ENCODE data around the gene DNAAF6.
"Not testable (repeated sequence)": the region's sequence is repeated elsewhere in the genome, so short reads cannot be mapped to it uniquely, and the experiment has no call there.

DNAAF6 gene

GRCh38 chrX:107205770-107206696 is at the start of gene DNAAF6, which contains the start of gene NUP62CL:
Gene DNAAF6 (plus strand): TSS chrX:107206611. CDS start chrX:107212876, 6,265 bp downstream.
Gene NUP62CL (minus strand): TSS chrX:107206433. CDS start chrX:107175146, 31,287 bp downstream.
- Histone ChIP-seq H3K4me3 (ENCODE audit: low read length) (peak within 1 kb of the TSS; percentile 78), H3K27ac (ENCODE audit: low read length) (no peak within 1 kb of the TSS), H3K9ac (ENCODE audit: low read length) (peak within 1 kb of the TSS; percentile 64), H3K4me1 (ENCODE audit: control insufficient read depth, low read depth, low read length) (peaks cover 12% of the 10 kb centered on the region), H3K9me3 (ENCODE audit: control insufficient read depth, low read depth, low read length) (no peaks in the 10 kb centered on the region), H3K27me3 (ENCODE audit: control insufficient read depth, insufficient read depth, low read length) (peaks cover 6% of the 10 kb centered on the region), H3K36me3 (ENCODE audit: control insufficient read depth, low read depth, low read length) (no peaks in the 10 kb centered on the region)

DNA sequence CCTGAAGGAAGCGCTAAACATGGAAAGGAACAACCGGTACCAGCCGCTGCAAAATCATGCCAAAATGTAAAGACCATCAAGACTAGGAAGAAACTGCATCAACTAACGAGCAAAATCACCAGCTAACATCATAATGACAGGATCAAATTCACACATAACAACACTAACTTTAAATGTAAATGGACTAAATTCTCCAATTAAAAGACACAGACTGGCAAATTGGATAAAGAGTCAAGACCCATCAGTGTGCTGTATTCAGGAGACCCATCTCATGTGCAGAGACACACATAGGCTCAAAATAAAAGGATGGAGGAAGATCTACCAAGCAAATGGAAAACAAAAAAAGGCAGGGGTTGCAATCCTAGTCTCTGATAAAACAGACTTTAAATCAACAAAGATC is 48.8 kb upstream of the DNAAF6 start:
- H3K27me3 ChIP-seq (ENCODE audit: control insufficient read depth, insufficient read depth, low read length); H3K9me3 ChIP-seq (ENCODE audit: control insufficient read depth, low read depth, low read length); H3K4me1 ChIP-seq (ENCODE audit: control insufficient read depth, low read depth, low read length); H3K9ac ChIP-seq (ENCODE audit: low read length); H3K36me3 ChIP-seq (ENCODE audit: control insufficient read depth, low read depth, low read length); H3K4me3 ChIP-seq (ENCODE audit: low read length); H3K27ac ChIP-seq (ENCODE audit: low read length): not testable (repeated sequence)

GRCh38 chrX:107167163-107167921 is 39.1 kb upstream of the DNAAF6 start:
- Histone ChIP-seq H3K27ac (ENCODE audit: low read length) (no peak overlapping the region), H3K9ac (ENCODE audit: low read length) (no peak overlapping the region), H3K4me1 (ENCODE audit: control insufficient read depth, low read depth, low read length) (no peaks in the 10 kb centered on the region), H3K27me3 (ENCODE audit: control insufficient read depth, insufficient read depth, low read length) (no peaks in the 10 kb centered on the region), H3K9me3 (ENCODE audit: control insufficient read depth, low read depth, low read length) (no peaks in the 10 kb centered on the region), H3K36me3 (ENCODE audit: control insufficient read depth, low read depth, low read length) (no peaks in the 10 kb centered on the region), H3K4me3 (ENCODE audit: low read length) (no peak overlapping the region)

- H3K27me3 ChIP-seq (ENCODE audit: control insufficient read depth, insufficient read depth, low read length): no peaks in the 10 kb centered on the region
- no peak overlapping the region for H3K4me3 ChIP-seq (ENCODE audit: low read length)
- no peaks in the 10 kb centered on the region for H3K4me1 ChIP-seq (ENCODE audit: control insufficient read depth, low read depth, low read length)
- H3K36me3 ChIP-seq (ENCODE audit: control insufficient read depth, low read depth, low read length): no peaks in the 10 kb centered on the region
- no peak overlapping the region for H3K9ac ChIP-seq (ENCODE audit: low read length)
- H3K9me3 ChIP-seq (ENCODE audit: control insufficient read depth, low read depth, low read length): no peaks in the 10 kb centered on the region
- H3K27ac ChIP-seq (ENCODE audit: low read length): no peak overlapping the region
These were observed 38.2 kb upstream of the DNAAF6 start for GRCh38 chrX:107168257-107168656.

GRCh38 chrX:107168712-107169111 is 37.7 kb upstream of the DNAAF6 start:
- H3K27ac ChIP-seq (ENCODE audit: low read length): no peak overlapping the region
- H3K4me3 ChIP-seq (ENCODE audit: low read length): no peak overlapping the region
- H3K9ac ChIP-seq (ENCODE audit: low read length): no peak overlapping the region
- no peaks in the 10 kb centered on the region for H3K4me1 ChIP-seq (ENCODE audit: control insufficient read depth, low read depth, low read length)
- no peaks in the 10 kb centered on the region for H3K9me3 ChIP-seq (ENCODE audit: control insufficient read depth, low read depth, low read length)
- H3K27me3 ChIP-seq (ENCODE audit: control insufficient read depth, insufficient read depth, low read length): no peaks in the 10 kb centered on the region
- no peaks in the 10 kb centered on the region for H3K36me3 ChIP-seq (ENCODE audit: control insufficient read depth, low read depth, low read length)

- no peak overlapping the region for H3K9ac ChIP-seq (ENCODE audit: low read length)
- no peak overlapping the region for H3K27ac ChIP-seq (ENCODE audit: low read length)
- no peaks in the 10 kb centered on the region for H3K4me1 ChIP-seq (ENCODE audit: control insufficient read depth, low read depth, low read length)
- no peak overlapping the region for H3K4me3 ChIP-seq (ENCODE audit: low read length)
- no peaks in the 10 kb centered on the region for H3K36me3 ChIP-seq (ENCODE audit: control insufficient read depth, low read depth, low read length)
- H3K27me3 ChIP-seq (ENCODE audit: control insufficient read depth, insufficient read depth, low read length): no peaks in the 10 kb centered on the region
- no peaks in the 10 kb centered on the region for H3K9me3 ChIP-seq (ENCODE audit: control insufficient read depth, low read depth, low read length)
These were observed 34.9 kb upstream of the DNAAF6 start for GRCh38 chrX:107171369-107172102.

DNA sequence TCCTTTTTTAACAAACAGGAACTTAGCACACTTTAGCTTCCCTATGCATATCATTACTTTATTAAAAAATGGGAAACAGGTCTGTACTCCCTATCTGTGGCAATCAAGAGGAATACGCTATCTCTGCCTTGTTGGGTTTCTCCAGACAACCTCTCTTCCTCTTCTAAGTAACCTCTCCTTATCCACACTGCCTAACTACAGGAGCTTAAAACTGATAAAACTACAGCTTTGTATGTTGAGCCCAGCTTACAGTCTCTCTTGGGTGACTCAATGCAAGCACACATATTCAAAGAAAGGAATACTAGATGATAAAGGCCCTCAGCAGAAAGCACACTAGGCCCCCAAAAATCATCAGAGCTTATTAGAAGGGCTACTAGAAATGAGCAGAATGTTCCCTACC is 9.1 kb upstream of the DNAAF6 start:
- Histone ChIP-seq H3K9ac (ENCODE audit: low read length) (no peak overlapping the region), H3K4me1 (ENCODE audit: control insufficient read depth, low read depth, low read length) (no peaks in the 10 kb centered on the region), H3K27me3 (ENCODE audit: control insufficient read depth, insufficient read depth, low read length) (no peaks in the 10 kb centered on the region), H3K9me3 (ENCODE audit: control insufficient read depth, low read depth, low read length) (no peaks in the 10 kb centered on the region), H3K27ac (ENCODE audit: low read length) (no peak overlapping the region), H3K4me3 (ENCODE audit: low read length) (no peak overlapping the region), H3K36me3 (ENCODE audit: control insufficient read depth, low read depth, low read length) (no peaks in the 10 kb centered on the region)

GRCh38 chrX:107198074-107198473 is 8.3 kb upstream of the DNAAF6 start:
- H3K9ac ChIP-seq (ENCODE audit: low read length); H3K27me3 ChIP-seq (ENCODE audit: control insufficient read depth, insufficient read depth, low read length); H3K27ac ChIP-seq (ENCODE audit: low read length); H3K4me3 ChIP-seq (ENCODE audit: low read length); H3K4me1 ChIP-seq (ENCODE audit: control insufficient read depth, low read depth, low read length); H3K9me3 ChIP-seq (ENCODE audit: control insufficient read depth, low read depth, low read length); H3K36me3 ChIP-seq (ENCODE audit: control insufficient read depth, low read depth, low read length): not testable (repeated sequence)

GRCh38 chrX:107199491-107199890 is 6.9 kb upstream of the DNAAF6 start:
- H3K27ac ChIP-seq (ENCODE audit: low read length): no peak overlapping the region
- H3K27me3 ChIP-seq (ENCODE audit: control insufficient read depth, insufficient read depth, low read length): no peaks in the 10 kb centered on the region
- no peak overlapping the region for H3K9ac ChIP-seq (ENCODE audit: low read length)
- no peak overlapping the region for H3K4me3 ChIP-seq (ENCODE audit: low read length)
- H3K4me1 ChIP-seq (ENCODE audit: control insufficient read depth, low read depth, low read length): peaks cover 5% of the 10 kb centered on the region
- no peaks in the 10 kb centered on the region for H3K36me3 ChIP-seq (ENCODE audit: control insufficient read depth, low read depth, low read length)
- no peaks in the 10 kb centered on the region for H3K9me3 ChIP-seq (ENCODE audit: control insufficient read depth, low read depth, low read length)

- Histone ChIP-seq H3K4me1 (ENCODE audit: control insufficient read depth, low read depth, low read length) (peaks cover 12% of the 10 kb centered on the region), H3K27me3 (ENCODE audit: control insufficient read depth, insufficient read depth, low read length) (peaks cover 6% of the 10 kb centered on the region), H3K36me3 (ENCODE audit: control insufficient read depth, low read depth, low read length) (no peaks in the 10 kb centered on the region), H3K4me3 (ENCODE audit: low read length) (no peak overlapping the region), H3K9ac (ENCODE audit: low read length) (no peak overlapping the region), H3K27ac (ENCODE audit: low read length) (no peak overlapping the region), H3K9me3 (ENCODE audit: control insufficient read depth, low read depth, low read length) (no peaks in the 10 kb centered on the region)
These were observed 2.3 kb upstream of the DNAAF6 start for GRCh38 chrX:107204068-107204605.

- Histone ChIP-seq H3K27me3 (ENCODE audit: control insufficient read depth, insufficient read depth, low read length) (peaks cover 6% of the 10 kb centered on the region), H3K4me1 (ENCODE audit: control insufficient read depth, low read depth, low read length) (peaks cover 12% of the 10 kb centered on the region), H3K36me3 (ENCODE audit: control insufficient read depth, low read depth, low read length) (no peaks in the 10 kb centered on the region), H3K4me3 (ENCODE audit: low read length) (no peak overlapping the region), H3K27ac (ENCODE audit: low read length) (no peak overlapping the region), H3K9me3 (ENCODE audit: control insufficient read depth, low read depth, low read length) (no peaks in the 10 kb centered on the region), H3K9ac (ENCODE audit: low read length) (no peak overlapping the region)
These were observed 270 bp downstream of the DNAAF6 start for GRCh38 chrX:107206697-107207065.
